ENCODE results near the gene DMBX1.

The DMBX1 gene

DNA sequence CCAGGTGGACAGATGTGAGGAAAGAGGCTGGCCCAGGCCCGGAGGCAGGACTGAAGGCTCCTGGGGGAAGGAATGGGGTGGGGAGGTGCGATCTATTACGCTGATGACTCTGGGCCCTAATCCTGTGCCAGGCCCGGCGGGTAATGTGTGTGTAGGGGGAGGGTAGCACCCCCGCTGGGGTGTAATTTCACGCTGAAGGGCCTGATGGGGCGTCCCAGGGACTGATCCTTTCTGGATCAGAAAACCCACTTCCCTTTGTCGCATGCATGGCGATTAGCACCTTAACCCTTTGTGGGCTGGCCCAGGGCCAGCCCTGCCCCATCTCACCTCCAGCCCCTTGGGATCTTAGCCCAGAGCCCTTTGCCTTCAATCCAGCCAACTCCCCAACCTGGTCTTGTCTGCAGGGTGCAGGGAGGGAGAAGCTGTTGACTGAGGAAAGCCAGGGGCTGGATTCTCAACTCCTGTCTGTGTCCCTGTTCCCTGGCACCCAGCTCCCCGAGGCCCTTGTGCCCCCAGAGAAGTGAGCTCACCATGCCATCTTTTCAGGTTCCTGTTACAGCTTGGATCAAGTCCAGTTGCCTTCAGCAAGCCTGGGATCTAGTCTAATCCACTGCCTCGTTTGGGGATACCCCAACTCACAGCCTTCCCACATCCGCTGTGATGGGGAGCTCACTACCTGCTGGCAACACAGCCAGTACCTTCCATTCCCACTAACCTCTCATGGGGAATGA, 35.8 kb downstream of the DMBX1 start:
- no peak overlapping the region for H3K4me3 ChIP-seq (ENCODE audit: low read depth, low read length)

DNA sequence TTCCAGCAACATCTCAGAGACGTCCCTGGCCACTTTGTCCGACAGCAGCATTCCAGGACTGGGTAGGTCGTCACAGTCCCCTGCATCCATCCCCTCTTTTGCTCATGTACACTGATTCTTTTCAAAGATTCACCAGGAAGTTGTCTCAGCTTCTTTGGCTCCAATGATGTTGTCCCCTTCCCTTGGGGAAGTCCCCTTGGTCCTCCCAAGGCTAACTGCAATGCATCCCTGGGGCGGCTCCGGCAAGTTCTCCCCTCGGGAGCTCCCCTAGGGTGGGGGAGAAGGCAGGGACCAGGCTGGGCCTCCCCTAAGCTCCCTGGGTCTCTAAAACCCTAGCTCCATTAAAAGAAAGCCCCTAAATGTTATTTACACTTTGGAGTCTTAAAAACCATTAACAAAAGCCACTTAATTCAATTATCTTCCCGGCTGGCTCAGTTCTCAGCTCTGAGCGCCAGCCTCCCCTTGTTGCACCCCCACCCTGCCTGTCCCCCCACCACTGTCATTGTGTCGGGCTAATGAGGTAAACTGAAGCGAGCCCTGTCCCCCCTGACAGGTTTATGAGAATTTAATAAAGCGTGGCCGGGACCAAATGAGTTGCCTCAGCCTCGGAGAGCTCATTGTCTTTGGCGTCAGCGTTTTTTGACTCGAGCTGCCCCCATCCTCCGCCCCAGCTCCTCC, 36.5 kb downstream of the DMBX1 start:
- H3K4me3 ChIP-seq (ENCODE audit: low read depth, low read length), result no peak overlapping the region
- DNase-seq (ENCODE audit: low read depth), result no peak
- TF ChIP-seq CTCF (IDR thresholded peaks at IDR 0.05; ENCODE audit: low read depth, low read length, missing control alignments), result no peak

More for the DNA sequence above, 35.8 kb downstream of the DMBX1 start:
- TF ChIP-seq CTCF (IDR thresholded peaks at IDR 0.05; ENCODE audit: low read depth, low read length, missing control alignments), result no peak
- no peak for DNase-seq (ENCODE audit: low read depth)

DNA sequence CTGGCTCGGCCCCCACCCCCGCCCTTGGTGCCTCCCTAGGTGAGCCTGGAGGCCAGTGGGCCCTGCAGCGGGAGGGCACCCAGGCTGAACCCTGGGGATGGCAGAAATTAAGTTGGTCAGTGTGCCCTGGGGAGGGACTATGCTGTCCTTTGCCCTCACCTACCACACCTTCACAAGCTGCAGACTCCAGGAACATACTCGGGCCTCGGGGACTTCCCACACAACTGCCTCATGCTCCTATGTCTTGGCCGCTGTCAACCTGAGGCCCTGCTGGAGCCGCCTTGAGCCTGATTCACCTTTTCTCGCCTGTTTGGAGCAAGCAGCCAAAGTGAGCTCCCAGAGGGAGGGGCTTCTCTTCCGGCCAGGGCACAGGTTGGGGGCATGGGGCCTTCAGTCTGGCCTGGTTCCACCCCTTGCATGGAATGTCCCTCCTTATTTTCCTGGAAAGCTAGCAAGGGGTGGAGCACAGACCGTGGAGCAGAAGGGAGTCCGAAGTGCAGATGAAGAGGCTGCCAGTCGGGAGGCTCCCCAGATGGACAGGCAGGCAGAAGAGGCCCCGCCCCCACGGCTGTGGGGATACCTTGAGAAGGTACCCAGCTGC, 37.2 kb downstream of the DMBX1 start:
- no peak for TF ChIP-seq CTCF (IDR thresholded peaks at IDR 0.05; ENCODE audit: low read depth, low read length, missing control alignments)
- no peak overlapping the region for H3K4me3 ChIP-seq (ENCODE audit: low read depth, low read length)
- DNase-seq (ENCODE audit: low read depth), result no peak

DNA sequence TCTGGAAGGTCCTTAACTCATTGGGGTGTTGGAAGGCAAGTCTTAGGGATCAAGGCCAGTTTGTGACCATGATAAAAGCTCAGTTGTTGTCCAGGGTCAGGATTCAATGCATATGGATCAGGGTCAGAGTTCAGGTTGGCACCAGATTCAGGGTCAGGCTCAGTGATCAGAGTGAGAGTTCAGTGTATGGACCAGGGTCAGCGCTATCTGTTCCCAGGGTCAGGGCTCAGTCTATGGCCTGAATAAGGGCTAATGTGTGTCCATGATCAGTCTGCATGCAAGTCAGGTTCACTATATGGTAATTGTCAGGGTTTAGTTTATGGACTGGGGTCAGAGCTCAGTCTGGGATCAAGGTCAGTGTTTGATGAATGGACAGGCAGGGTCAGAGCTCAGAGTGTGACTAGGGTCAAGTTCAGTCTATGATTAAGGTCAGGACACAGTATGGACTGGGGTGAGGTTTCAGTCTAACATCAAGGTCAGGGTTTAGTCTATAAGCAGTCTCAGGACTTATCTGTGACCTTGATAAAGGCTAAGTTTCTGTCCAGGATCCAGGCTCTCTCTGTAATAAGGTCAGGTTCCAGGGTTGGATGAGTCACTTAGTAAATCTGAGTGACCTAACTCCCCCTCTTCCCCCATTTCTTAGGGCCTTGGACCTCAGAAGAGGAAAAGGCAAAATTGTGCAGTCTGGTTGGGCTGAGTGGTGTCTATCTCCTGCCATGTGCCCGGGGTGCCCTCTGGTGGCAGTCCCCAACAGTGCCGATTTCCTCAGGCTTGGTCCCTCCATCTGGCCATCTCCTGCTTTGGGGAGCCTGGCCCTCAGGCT, 38.0 kb downstream of the DMBX1 start:
- no peak for DNase-seq (ENCODE audit: low read depth)
- TF ChIP-seq CTCF (IDR thresholded peaks at IDR 0.05; ENCODE audit: low read depth, low read length, missing control alignments), result peak; percentile 98
- H3K4me3 ChIP-seq (ENCODE audit: low read depth, low read length), result no peak overlapping the region

- no peak for TF ChIP-seq CTCF (IDR thresholded peaks at IDR 0.05; ENCODE audit: low read depth, low read length, missing control alignments)
- no peak overlapping the region for H3K4me3 ChIP-seq (ENCODE audit: low read depth, low read length)
- DNase-seq (ENCODE audit: low read depth), result no peak
Measured at GRCh38 chr1:46528297-46528955, 38.8 kb downstream of the DMBX1 start.

- H3K4me3 ChIP-seq (ENCODE audit: low read depth, low read length), result no peak overlapping the region
- DNase-seq (ENCODE audit: low read depth), result no peak
- TF ChIP-seq CTCF (IDR thresholded peaks at IDR 0.05; ENCODE audit: low read depth, low read length, missing control alignments), result no peak
Measured at GRCh38 chr1:46529031-46529630, 39.5 kb downstream of the DMBX1 start.

Data from GM12864 (cell line).